ENCODE results near the gene GNPAT. TPM values are rescaled to one million over a fixed set of nuclear protein-coding genes. Genes with fewer than 3 reads are reported as not detected.

The GNPAT gene
- total RNA-seq = 66.9 TPM

DNA sequence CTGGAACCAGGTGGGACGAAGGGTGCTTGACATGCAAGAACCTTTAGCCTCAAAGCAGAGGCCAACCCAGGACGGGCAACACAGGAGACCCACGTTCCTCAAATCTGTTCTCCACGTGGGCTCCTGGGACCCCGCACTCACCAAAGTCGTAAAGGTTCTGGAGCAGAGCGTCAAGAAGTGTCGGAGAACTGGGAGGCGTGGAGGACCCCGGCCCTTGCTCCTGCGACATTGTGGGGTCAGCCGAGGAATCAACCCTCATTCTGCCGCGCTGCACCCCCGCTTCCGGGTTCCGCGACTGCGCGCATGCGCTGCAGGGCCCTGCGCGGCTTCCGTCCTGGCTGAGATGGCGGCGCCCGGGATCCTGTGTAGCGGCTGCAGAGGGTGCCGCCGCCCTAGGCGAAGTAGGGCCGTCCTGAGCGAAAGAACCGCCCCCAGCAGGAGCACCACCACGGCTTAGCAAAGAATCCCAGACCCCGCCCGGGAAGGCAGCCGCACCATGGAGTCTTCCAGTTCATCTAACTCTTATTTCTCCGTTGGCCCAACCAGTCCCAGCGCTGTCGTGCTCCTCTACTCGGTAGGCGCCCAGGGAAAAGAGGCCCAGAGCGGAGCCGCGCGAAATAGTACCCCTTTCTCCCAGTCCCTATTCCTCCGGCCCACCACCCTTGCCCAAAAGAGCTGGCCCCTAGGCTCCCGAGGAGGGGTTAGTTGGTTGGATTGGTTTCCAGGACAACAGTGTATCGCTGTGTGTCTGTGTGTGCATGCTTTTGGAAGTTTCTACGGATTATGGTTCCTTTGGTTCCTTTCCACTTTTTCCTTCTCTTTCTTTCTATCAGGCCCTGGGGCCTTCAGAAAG lies at the start of gene GNPAT:
Gene GNPAT (plus strand): TSS at position 330 of the 853 bp plus-strand sequence. CDS start 167 bp downstream, at position 497.

Small RNA genes within 50 kb of the gene (small RNA-seq; reads per million reads assigned to genes)
- not detected for gene RNA5SP80 (ENCODE audit: low replicate concordance)

Other genes starting within 250 kb of the GNPAT start
- gene FAM89A, start 201.0 kb upstream of the GNPAT start, total RNA-seq = 9.5 TPM
- 0.47 TPM for gene TRIM67, start 79.2 kb upstream of the GNPAT start, total RNA-seq
- 14.6 TPM for gene EXOC8, start 96.6 kb downstream of the GNPAT start, total RNA-seq
- gene SPRTN, start 97.1 kb downstream of the GNPAT start, total RNA-seq = 11.7 TPM
- 43.7 TPM for gene EGLN1, start 181.1 kb downstream of the GNPAT start, total RNA-seq